ENCODE measurements around the gene ABL1.

Gene ABL1

DNA sequence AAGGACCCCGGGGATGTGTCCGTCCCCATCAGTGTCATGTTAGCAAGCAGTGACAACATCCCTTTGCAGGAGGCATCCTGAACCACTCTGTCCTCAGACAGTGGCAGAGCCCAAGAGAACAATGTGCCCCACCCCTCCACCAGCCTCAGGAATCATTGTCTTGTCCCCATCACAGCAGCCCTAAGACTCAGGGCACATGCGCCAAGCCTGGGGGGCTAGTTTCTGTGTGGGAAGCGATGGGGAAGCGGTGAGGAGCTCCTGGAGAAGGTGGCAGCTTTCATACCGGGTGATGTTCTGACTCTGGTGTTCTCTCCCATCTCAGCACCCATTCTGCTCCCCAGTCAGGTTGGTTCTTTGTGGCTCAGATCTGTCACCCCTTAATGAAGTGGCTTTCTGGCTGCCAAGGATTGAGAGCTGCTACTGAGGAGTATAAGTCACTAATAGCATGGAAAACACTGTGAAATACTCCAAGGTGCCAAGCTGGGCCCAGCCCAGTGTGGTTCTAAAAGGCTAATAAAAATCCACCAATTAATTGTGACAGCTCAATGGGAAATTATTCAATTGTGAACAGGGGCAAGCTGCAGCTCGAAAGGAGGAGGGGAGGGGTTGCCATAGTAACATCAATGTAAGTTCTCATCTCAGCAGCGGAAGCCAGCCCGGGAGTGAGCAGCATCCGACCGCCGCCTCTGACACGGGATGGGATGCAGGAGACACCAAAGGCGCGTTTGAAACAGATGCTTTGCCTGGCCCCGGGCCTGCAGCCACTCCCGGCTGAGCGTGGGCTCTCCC lies 56.8 kb downstream of the ABL1 start:
- DNase-seq (ENCODE audit: low spot score) = no peak

DNA sequence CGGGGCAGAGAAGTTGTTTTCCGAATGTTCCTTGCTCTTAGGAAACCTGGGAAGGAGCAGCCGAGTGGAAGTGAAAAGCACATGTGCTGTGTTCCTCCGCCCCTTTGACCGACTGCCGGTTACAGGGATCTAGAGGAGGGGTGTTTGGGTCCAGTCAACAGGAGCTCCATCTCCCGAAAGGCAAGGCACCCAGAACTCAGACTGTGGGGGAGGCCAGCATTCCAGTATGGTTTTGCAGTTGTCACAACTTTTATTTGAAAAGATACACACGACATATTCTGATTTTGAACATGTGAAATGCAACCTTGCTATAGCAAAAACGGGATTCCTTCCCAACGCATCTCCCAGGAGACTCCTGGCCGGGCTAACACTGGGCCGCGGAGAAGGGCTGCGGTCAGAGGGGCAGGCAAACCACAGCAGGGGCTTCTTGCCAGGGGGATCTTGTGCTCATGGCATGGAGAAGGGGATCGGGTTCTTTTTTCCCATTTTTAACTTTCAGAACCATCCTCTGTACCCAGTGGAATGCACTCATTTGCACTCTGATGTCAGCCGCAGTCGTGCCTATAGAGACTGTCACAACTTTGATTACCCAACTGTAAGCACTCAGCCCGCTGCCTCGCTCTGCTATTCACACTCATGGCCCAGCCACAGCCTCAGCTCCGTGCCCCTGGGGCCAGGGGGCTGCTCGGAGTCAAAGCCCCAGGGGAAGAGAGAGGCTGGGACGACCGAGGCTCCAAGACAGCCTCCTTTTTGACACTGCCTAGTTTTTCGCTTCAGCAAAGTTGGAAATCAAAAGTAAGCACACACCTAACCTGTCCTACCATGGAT lies 57.6 kb downstream of the ABL1 start:
- DNase-seq (ENCODE audit: low spot score) = no peak

DNA sequence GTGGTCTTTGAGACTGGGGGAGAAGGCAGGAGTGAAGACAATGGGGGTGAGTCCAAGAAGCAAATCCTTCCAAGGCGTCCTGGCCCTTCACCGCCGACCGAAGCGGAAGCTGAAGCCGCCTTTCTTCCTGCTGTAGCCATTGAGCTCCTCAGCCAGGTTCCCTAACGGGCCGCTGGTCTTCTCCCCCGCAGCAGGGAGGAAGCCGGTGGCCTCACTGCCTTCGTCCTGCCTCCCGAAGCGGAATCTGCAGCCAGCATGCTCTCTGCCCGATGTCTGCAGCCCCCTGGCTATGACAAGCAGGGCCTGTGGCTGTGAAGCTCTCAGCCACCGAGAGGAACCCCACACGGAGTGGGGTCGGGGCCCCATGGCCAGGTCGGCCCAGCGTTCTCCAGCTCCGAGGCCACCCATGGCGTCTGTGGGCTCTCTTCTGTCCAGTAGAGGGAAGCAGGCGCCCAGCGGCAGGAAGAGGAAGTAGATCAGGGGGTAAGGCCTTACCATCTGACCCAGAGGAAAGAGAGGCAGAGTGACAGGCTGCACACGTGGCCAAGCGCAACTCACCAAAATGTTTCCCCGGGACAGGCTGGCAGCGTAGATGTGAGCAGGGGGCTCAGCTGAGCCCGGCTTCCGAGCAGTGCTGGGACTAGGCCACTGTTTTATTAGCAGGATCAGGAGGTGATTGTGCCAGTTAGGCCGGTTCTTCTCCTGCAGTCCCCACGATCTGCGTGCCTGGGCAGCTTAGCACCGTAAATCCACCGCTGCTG lies 58.5 kb downstream of the ABL1 start:
- DNase-seq (ENCODE audit: low spot score) = no peak

DNA sequence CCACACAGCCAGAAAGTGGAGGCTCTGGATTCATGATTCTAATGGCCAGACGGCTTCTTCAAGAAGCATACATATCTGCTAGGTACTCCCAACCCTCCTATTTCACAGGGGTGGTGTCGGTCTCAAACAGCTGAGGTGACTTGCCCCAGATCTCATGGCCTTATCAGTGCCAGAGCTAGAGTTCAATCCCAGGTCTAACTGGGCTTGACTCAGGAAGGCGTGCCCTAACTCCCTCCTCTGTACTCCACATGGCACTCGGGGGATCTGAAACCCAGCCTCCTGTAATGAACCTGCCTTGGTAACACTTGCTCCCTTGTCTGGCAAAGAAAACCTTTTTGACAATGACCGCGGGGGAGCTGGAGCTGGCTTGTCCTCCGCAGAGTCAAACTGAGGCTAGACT lies 59.5 kb downstream of the ABL1 start:
- DNase-seq (ENCODE audit: low spot score) = no peak

DNA sequence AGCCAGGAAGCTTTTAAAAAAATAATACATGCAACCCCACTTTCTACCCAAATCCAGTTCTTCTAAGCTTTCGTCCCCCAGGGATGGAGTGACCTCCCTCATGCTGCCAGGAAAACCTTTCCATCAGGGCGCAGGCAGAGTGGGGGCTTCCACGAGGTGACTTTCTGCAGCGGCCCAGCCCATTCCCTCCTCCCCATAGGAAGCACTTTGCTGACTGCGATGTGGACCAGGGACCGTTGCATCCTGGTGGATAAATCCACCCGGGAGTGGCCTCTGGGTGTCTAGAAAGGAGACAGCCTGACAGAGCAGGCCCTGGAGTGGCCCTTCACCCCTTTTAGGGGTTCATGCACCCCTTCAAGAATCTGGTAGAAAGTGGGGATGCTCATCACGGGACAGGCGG lies 60.0 kb downstream of the ABL1 start:
- no peak for DNase-seq (ENCODE audit: low spot score)

DNA sequence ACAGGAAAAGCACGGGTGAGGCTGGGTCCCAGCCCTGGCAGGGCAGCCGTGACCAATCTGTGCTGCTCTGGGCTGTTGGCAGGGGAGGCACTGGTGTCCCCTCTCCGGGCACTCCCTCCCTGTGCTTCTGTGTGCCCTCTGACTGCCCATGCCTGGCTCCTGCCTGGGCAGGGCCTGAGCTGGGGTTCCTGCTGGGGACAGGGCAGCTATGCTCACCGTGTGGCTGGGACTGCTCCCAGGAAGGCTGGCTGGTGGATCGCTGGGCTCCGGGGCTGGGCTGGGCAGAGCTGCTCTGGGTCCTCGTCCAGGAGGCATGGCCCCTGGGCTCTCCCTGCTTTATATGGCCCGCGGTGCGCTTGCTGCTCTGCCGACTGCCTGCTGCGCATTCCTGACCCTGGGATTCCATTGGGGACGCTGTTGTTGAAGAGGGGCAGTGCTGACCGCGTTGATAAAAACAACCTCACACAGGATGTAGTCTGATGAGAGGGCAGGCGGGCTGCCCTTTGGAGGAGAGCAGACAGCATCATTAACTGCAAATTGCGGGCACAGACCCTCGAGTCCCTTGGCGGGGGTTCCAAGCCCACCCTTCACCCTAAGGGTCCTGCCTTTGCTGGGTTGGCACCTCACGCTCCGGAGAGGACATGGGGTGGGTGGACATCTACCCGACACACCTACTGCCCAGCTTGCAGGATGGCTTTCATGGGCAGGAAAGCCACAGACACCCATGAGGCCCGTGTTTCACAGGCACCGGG lies 60.6 kb downstream of the ABL1 start:
- DNase-seq (ENCODE audit: low spot score) = no peak

DNA sequence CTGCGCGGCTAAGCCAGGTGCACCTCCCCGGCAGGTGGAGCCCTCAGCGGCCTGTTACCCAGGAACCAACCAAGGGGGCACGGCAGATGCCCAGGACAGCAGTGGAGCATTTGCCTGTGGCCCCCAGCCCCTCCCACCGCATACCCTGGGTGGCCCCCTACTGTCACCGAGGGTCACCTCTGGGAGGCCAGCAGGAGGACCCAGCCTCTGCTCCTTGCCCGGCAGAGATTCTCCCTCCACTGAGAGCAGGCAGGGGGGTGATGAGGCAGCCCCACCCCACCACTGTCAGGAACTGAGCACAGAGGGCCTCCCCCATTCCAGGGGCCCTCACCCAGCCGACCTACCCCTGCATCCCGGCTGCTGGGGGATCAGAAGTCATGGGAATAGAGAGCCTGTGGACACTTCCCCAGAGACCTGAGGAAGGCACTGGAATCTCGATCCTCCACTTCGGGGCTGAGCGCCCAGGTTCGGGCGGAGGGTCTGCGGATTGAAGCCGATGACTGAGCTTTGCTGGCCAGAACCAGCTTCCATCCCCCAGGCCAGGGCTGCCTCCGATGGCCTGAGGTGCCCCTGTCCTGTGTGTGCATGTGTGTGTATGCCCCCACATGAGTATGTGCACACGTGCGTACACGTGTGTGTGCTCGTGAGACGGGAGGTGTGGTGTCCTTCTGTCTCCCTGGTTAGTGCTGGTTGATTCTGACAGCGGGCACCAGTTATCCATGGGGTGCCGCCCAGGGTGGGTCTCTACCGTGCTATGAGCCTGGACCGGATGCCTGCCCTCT lies 61.4 kb downstream of the ABL1 start, which contains the start of gene QRFP:
Gene QRFP, minus strand, starts transcription at position 580 of the 782 bp plus-strand sequence. CDS start 2,974 bp downstream, outside the sequence.
- DNase-seq (ENCODE audit: low spot score) = no peak

DNA sequence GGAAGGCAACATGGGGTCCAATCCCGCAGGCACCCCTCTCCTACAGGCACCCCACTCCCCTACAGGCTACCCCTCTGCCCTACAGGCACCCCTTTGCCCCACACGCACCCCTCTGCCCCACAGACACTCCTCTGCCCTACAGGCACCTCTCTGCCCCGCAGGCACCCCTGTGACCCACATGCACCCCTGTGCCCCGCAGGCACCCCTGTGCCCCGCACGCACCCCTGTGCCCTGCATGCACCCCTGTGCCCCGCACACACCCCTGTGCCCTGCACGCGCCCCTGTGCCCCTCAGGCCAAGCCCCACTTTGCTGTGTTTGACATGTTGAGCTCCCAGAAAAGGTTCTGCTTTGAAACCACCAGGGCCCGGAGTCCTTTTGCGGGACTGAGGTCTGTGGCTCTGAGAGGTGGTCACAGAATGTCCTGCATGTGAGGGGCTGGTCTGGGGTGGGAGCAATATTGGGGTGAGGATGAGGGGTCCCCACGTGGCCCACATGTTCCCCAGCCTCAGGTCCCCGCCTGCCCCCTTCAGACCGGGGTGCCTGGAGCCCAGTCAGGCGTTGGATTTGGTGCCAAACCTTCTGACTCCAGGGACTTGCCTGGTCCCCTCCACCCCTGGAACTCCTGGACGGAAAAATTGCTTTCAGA lies 62.2 kb downstream of the ABL1 start:
- no peak for DNase-seq (ENCODE audit: low spot score)

DNA sequence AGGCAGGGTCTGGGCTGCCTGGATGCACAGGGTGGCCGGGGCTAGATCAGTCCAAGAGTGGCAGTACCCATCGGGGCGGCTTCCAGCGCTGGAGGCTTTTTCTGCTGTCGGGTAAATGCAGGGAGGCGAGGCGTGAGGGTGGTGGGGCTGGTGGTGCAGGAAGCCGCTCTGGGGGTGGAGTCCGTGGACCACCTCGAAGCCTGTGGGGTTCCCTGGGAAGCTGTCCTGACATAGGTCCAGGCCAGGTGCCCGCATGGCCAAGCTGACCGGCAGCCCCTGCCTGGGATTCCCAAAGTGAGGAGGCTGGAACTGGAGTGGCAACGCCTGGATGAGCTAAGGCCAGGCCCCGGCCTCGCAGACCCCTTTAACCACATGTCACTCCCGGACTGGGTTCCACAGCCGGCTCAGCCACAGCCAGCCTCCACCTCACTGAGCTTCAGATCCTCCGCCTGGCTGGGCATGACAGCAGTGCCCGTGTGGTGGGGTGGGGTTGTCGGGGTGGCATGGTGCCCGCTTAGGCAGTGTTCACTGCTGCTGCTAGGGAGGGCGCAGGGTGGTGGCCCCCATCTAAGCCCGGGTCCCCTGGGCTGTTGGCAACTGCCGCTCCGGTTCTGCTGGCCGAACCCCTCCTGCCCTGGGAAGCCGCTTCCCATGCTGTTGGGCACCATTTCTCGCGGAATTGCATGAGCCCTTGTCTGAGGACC lies 62.9 kb downstream of the ABL1 start:
- DNase-seq (ENCODE audit: low spot score) = no peak

DNA sequence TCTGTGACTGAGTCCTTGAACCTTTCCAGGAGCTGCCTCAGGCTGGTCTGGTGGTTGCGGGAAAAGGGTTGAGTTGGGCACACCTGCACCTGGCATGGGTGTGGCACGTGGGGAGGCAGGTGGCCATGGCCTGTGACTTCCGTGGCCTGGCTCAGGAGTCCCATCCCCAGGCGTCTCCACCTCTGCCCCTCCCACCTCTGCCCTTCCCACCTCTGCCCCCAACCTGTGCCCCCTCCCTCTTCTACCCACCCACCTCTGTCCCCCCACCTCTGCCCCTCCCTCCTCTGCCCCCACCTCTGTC lies 63.4 kb downstream of the ABL1 start:
- DNase-seq (ENCODE audit: low spot score) = no peak

DNA sequence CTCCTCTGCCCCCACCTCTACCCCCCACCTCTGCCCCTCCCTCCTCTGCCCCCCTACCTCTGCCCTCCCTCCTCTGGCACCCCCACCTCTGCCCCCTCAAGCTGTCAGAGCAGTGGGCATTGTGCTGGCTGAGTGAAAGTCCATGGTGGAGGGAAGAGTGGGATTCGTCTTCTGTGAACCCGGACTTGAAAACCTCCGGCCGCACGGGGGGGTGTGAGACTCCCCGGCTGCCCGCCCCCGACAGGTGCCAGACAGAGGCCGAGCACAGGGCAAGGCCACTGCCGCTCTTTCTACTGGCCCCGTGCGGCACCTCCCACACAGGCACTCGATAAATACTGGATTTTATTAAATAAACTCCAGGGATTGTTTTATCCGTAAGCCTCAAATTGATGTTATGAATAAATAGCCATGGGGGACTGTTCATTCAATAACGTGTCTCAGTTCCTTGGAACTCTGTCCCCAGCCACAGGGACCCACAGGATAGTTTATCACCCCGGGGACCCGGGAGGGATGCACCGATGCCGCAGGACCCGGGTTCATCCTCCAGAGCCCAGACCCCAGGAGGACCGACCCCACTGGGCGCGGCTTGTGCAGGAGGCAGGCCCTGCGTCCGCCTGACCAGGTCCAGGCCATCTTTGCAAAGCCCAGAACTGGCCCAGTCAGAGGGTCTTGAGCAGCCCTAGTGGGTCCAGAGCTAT lies 64.1 kb downstream of the ABL1 start:
- DNase-seq (ENCODE audit: low spot score) = no peak

DNA sequence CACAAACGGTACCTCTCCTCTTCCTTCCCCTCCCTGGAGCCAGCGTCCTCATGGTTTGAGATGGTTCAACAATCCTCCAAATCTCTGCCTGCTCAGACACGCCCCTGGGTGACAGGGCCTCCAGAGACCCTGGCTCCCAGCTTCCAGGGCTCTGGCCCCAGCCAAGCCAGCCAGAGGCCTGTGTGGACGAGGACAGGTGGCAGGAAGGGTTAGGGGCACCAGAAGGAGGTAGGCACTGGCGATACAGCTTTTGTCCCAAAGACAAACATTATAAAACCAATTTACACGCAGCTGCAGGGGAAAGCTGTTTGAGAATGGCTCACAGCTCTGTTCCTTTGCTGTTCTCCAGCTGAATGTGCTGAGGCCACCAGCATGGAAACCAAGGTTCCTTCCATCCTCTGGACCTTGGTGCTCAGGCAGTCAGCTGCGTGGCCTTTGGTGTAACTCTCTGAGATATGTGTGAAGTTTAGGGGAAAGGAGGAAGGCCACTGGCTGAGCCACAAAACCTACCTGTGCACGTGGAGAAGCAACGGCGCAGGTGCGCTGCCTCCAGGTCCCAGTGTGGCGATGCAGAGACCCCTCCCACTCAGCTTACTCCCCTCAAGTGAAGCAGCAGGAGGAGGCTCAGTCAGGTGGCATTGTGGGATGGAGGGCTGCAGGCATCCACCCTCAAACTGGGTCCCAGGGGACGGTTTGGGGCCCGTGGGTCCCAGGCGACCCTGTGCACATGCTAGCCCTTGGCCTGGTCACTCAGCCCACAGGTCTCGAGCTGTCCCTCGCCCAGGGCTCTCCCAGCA lies 65.8 kb downstream of the ABL1 start:
- no peak for DNase-seq (ENCODE audit: low spot score)

DNA sequence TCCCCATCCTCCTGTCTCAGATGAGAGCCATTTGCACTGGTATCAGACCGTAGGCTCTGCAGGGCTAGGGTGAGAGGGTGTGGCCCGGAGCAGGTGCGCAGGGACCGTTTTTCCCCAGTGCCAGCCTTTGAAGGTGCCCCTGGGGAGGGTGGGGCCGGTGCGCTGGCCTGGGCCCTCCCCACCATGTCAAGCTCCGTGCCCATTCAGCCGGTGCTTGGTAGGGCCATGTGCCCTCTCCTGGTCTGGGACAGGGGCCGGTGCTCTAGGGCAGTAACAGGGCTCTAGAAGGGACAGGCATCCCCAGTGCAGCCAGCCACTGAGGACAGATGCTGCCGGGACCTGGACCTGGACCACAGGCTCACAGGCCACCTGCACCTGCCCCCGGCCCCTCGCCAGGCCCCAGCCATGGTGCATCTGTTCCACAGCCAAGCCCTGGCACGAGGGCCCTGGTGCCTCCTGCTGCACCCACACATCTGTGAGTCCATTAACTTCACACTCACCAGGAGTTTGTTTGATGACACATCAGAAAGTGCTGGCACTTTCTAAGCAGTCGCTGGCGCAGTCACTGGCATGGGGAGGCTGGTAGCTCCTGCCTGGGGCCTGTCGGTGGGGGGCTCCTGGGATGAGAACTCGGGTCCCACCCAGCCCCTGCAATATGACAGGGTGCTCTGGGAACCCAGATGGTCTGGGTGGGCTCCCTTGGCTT lies 66.6 kb downstream of the ABL1 start:
- DNase-seq (ENCODE audit: low spot score) = no peak

DNA sequence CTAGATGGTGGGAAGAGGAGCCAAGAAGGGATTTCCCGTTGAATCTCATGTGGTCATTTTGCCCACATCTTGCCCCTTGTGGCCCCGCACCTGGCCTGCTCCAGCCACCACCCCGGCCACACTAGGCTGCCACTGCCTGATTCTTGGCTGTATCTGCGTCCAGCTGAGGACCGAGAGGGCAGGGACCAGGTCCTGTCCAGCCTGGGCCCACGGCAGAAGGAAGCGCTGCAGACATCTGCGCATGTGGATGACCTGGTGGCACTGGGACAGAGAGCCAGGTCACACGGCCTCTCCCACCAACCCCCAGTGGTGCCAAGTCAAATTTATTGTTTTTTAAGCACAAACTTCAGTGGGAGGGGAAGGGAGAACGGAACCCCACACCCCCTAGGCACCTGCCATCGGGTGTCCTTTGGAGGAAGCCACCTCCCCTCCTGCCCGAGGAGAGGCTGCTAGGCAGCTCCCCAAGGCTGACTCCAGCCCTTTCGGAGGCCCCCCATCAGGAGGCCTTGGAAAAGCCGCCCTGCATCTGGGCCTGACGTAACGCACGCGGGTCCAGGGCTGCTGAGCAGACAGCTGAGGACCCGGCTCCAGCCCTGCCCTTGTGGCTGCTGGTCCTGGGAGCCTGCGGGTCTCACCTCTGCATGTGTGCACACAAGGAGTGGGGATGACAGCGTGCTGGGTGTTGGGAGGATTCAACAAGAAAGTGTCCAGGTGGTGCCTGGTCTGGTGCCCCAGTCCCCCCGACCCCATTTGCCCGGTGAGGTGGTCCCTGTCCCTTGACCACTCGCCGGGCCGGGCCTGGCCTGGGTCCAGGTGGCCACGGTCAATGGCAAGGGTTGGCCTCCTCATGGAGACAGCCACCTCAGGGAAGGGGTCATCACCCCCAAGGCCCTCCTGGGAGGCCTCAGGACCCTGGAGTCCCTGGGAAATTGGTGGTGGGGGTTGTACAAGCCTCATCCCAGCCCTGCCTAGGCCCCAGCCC lies 67.4 kb downstream of the ABL1 start:
- no peak for DNase-seq (ENCODE audit: low spot score)

DNA sequence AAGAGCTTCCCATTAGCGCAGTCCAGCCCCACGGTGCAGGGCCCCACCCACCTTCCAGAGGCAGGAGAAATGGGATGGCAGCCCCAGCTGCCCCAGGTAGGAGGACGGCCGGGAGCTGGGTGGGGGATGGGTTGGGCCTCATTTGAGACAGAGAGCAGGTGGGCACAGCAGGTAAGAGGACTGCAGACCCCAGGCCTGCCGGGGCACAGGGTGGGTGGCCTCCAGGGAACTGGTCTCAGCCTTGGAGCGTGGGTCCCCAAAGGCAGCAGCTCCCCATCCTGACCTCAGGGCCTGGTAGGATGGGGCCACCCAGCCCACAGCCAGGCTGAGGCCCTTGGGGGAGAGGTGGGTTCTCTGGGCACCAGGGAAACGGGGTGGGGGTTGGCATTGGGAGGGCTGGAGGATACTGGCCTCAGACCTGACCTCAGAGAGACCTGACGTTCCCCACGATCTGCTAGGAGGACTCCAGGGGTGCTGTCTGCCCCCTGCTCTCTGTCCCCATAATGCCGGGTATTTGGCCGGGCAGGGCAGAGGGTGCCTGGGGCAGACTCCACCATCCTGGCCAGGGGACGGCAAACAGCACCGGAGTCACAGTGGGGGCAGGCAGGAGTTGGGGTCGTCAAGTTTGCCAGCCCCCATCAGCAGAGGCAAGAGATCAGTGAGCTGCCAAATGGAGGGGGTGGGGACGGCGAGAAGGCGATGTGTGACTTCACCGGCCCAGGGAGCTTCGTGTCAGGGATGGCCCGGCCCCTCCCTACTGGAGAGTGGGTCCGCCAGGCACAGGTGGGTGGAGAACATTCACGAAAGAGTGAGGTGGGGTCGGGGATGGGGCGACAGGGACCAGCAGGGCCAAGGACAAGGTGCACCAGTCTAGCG lies 68.4 kb downstream of the ABL1 start:
- DNase-seq (ENCODE audit: low spot score) = no peak

All from hematopoietic multipotent progenitor cell treated with erythropoietin and hydrocortisone succinate and interleukin-3 and kit ligand, for 15 days (in vitro differentiated cells).